HepG2 (cell line): ENCODE measurements around the gene CTNNA2. TPM values are rescaled to one million over a fixed set of nuclear protein-coding genes. Genes with fewer than 3 reads are reported as not detected.

Experiments used
- ATAC-seq: fragments of 200-7000 bp; cut with Tn5 transposase; 3 replicates; pipeline ENCODE4 v1.9.1; 2020; ENCODE audit warnings: mild to moderate bottlenecking, moderate library complexity
- BruUV-seq: library from RNA; stranded (reverse); fragments of 400-500 nt; replicated peaks from 2 replicates; lab custom pipeline; 2021; lab: Mats Ljungman, UMichigan
- CTCF ChIA-PET: fragments of 300-600 bp; formaldehyde crosslinking; extraction: SDS; loops from one replicate; lab custom pipeline; 2021; ENCODE audit warnings: low total read pairs, inconsistent platforms, low intra/inter-chr PET ratio; lab: Yijun Ruan, JAX
- POLR2A ChIA-PET: fragments of 350-600 bp; sonication (Branson Sonifier 250); formaldehyde crosslinking; loops from one replicate; lab custom pipeline; 2020; ENCODE audit warnings: antibody characterized with exemption, inconsistent platforms; lab: Yijun Ruan, JAX
- DNase-seq: peaks from one replicate; pipeline ENCODE4 v3.0.0-alpha.2; 2015; ENCODE audit warnings: low spot score
- FAIRE-seq: peaks from 3 replicates; lab custom pipeline; 2011; peaks lifted over from hg19 to GRCh38; lab: Jason Lieb, UNC
- H2AFZ ChIP-seq: one replicate; pipeline ENCODE4 v1.6.1; 2011; ENCODE audit warnings: low read length, inconsistent platforms
- H3K27ac ChIP-seq: fragments of 300-600 bp; 3 replicates; pipeline ENCODE4 v1.8.0; 2011; ENCODE audit warnings: mixed run types, mild to moderate bottlenecking, mixed read lengths, low read length, inconsistent platforms; ENCODE audit not compliant: insufficient read depth; ENCODE audit errors: extremely low read length
- H3K27me3 ChIP-seq, 2 experiments: fragments of 200-600 bp in 1 of 2; 2 replicates in 1 of 2; 3 replicates in 1 of 2; pipeline versions ENCODE4 v1.6.0 to v1.8.0; 2011; ENCODE audit warnings: low read length in 2 of 2, mild to moderate bottlenecking in 2 of 2, moderate library complexity in 2 of 2, inconsistent platforms in 1 of 2; ENCODE audit not compliant: insufficient read depth in 2 of 2, control insufficient read depth in 1 of 2
- H3K36me3 ChIP-seq, 2 experiments: fragments of 200-600 bp in 1 of 2; replicated peaks in 1 of 2; 2 replicates in 1 of 2; 3 replicates in 1 of 2; pipeline versions ENCODE4 v1.5.1 to v1.8.0; 2011; ENCODE audit warnings: low read length in 2 of 2, inconsistent platforms in 1 of 2; ENCODE audit not compliant: insufficient read depth in 2 of 2, control insufficient read depth in 1 of 2
- H3K4me1 ChIP-seq: 2 replicates; pipeline ENCODE4 v1.5.1; 2012; ENCODE audit warnings: low read length, inconsistent platforms; ENCODE audit not compliant: insufficient read depth
- H3K4me2 ChIP-seq: 2 replicates; pipeline ENCODE4 v1.6.0; 2011; ENCODE audit warnings: low read depth, low read length, inconsistent platforms
- H3K4me3 ChIP-seq, 3 experiments: fragments of 200-600 bp in 1 of 3; sonication (generic), shearing (Covaris generic) in 1 of 3; replicated peaks in 1 of 3; 2 replicates each; pipeline ENCODE4 v1.5.1; 2011 to 2016; ENCODE audit warnings: low read length in 3 of 3, inconsistent platforms in 2 of 3, low read depth in 2 of 3, mild to moderate bottlenecking in 2 of 3, control low read depth in 1 of 3, mixed read lengths in 1 of 3; ENCODE audit not compliant: insufficient read depth in 1 of 3
- H3K79me2 ChIP-seq: one replicate; pipeline ENCODE4 v1.6.1; 2011; ENCODE audit warnings: low read length, inconsistent platforms; ENCODE audit not compliant: insufficient read depth
- H3K9ac ChIP-seq: 2 replicates; pipeline ENCODE4 v1.6.0; 2011; ENCODE audit warnings: mild to moderate bottlenecking, low read depth, low read length, inconsistent platforms; ENCODE audit not compliant: insufficient read depth
- H3K9me3 ChIP-seq: 2 replicates; pipeline ENCODE4 v1.5.1; 2012; ENCODE audit warnings: mild to moderate bottlenecking, low read length
- H4K20me1 ChIP-seq: 2 replicates; pipeline ENCODE4 v1.6.0; 2011; ENCODE audit warnings: inconsistent platforms, mild to moderate bottlenecking, low read length, moderate library complexity; ENCODE audit not compliant: insufficient read depth
- ZFP36 ChIP-seq: fragments of 150-350 bp; IDR thresholded peaks from 2 replicates; pipeline ENCODE4 v1.6.1; 2018; ENCODE audit warnings: borderline replicate concordance, low read length, low read depth; ENCODE audit not compliant: partially characterized antibody
- ZNF230 ChIP-seq: sonication (generic); formaldehyde crosslinking; IDR thresholded peaks from 2 replicates; pipeline ENCODE4 v1.4.0; 2020; ENCODE audit warnings: mild to moderate bottlenecking, missing genetic modification reagents
- ZNF235 ChIP-seq: sonication (generic); formaldehyde crosslinking; IDR thresholded peaks from 2 replicates; pipeline ENCODE4 v1.8.1; 2023; ENCODE audit warnings: mild to moderate bottlenecking, missing genetic modification reagents, borderline replicate concordance
- WGBS: methylation state at CpG from one replicate; pipeline ENCODE4 v1.1.6; 2017; ENCODE audit warnings: low lambda C conversion rate; 5-methylcytosine and 5-hydroxymethylcytosine counted together
- in situ Hi-C: cut with HindIII; loops from 2 replicates; pipeline ENCODE4 v1.10.0; 2017; ENCODE audit warnings: low pct_unique_long_range_greater_than_20kb; ENCODE audit not compliant: extremely low pct_ligation_motif_present
- intact Hi-C: fragments of 100-400 bp; cut with micrococcal nuclease; formaldehyde crosslinking; loops from one replicate; pipeline ENCODE4 v1.10.0; 2022; ENCODE audit not compliant: unreplicated experiment
- polyA plus RNA-seq, 8 experiments: library from polyadenylated mRNA; depleted of rRNA in 3 of 8; stranded (reverse) in 7 of 8; unstranded in 1 of 8; fragments of >200 nt; fragmentation: Illumina TruSeq in 4 of 8; extraction: Trizol in 4 of 8; gene quantifications; 2 replicates each; pipeline versions ENCODE4 v1.2.1 to v1.2.3, GENCODE V29; 2011 to 2016; ENCODE audit warnings: low read depth in 4 of 8, missing spikeins in 1 of 8, mixed read lengths in 1 of 8; ENCODE audit not compliant: insufficient read depth in 1 of 8
- total RNA-seq, 5 experiments: library from RNA; depleted of rRNA; stranded (reverse); fragments of >200 nt; fragmentation: Illumina TruSeq; extraction: Trizol; gene quantifications; 2 replicates each; pipeline ENCODE4 v1.2.3, GENCODE V29; 2016; ENCODE audit warnings: low read depth in 1 of 5
- TF ChIP-seq, protein P1 (sequence below): IDR thresholded peaks from 2 replicates; pipeline ENCODE4 v1.6.1; 2016; ENCODE audit warnings: missing compliant biosample characterization, missing genetic modification reagents, borderline replicate concordance
- TF ChIP-seq, protein P2 (sequence below), 2 experiments: sonication (generic) in 1 of 2; formaldehyde crosslinking in 1 of 2; IDR thresholded peaks; 2 replicates each; pipeline versions ENCODE4 v1.6.1 to v1.9.0; 2014 to 2022; ENCODE audit warnings: antibody characterized with exemption in 1 of 2, borderline replicate concordance in 1 of 2, inconsistent platforms in 1 of 2, low read depth in 1 of 2, missing genetic modification reagents in 1 of 2

The CTNNA2 gene
- total and polyA plus RNA-seq, 2 of the 13 experiments (the other 11 are each of a cell fraction or from before 2014, with no cell fraction given) = not detected

- intact Hi-C loops (no loop called here), in situ Hi-C loops (no loop called here)
- ChIA-PET POLR2A (no interaction called here), CTCF (no interaction called here)
- DNase-seq (no peak), FAIRE-seq (no peak), ATAC-seq (no peak)
- BruUV-seq = no TSS peak
- 13% methylated on average over 8 of the region's 8 CpGs for WGBS
- no peaks in the 10 kb centered on the region for H3K4me1 ChIP-seq
- H3K36me3 ChIP-seq = no peaks in the 10 kb centered on the region
- no peaks in the 10 kb centered on the region for H3K27me3 ChIP-seq
- no peaks in the 10 kb centered on the region for H3K9me3 ChIP-seq
- H3K4me3 ChIP-seq = no peak overlapping the region
- no peak overlapping the region for H3K4me2 ChIP-seq
- H3K27ac ChIP-seq = no peak overlapping the region
- H4K20me1 ChIP-seq = no peaks in the 10 kb centered on the region
- no peak overlapping the region for H3K9ac ChIP-seq
- H2AFZ ChIP-seq = no peak overlapping the region
- no peaks in the 10 kb centered on the region for H3K79me2 ChIP-seq
- no peak for TF ChIP-seq ZNF235 (CRISPR knock-in tag)
- no peak for TF ChIP-seq ZFP36
- TF ChIP-seq ZNF230 = no peak
- TF ChIP-seq, protein P1, sequence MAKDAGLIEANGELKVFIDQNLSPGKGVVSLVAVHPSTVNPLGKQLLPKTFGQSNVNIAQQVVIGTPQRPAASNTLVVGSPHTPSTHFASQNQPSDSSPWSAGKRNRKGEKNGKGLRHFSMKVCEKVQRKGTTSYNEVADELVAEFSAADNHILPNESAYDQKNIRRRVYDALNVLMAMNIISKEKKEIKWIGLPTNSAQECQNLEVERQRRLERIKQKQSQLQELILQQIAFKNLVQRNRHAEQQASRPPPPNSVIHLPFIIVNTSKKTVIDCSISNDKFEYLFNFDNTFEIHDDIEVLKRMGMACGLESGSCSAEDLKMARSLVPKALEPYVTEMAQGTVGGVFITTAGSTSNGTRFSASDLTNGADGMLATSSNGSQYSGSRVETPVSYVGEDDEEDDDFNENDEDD (CRISPR knock-in tag) = no peak
- TF ChIP-seq, protein P2, sequence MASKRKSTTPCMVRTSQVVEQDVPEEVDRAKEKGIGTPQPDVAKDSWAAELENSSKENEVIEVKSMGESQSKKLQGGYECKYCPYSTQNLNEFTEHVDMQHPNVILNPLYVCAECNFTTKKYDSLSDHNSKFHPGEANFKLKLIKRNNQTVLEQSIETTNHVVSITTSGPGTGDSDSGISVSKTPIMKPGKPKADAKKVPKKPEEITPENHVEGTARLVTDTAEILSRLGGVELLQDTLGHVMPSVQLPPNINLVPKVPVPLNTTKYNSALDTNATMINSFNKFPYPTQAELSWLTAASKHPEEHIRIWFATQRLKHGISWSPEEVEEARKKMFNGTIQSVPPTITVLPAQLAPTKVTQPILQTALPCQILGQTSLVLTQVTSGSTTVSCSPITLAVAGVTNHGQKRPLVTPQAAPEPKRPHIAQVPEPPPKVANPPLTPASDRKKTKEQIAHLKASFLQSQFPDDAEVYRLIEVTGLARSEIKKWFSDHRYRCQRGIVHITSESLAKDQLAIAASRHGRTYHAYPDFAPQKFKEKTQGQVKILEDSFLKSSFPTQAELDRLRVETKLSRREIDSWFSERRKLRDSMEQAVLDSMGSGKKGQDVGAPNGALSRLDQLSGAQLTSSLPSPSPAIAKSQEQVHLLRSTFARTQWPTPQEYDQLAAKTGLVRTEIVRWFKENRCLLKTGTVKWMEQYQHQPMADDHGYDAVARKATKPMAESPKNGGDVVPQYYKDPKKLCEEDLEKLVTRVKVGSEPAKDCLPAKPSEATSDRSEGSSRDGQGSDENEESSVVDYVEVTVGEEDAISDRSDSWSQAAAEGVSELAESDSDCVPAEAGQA (IDR thresholded peaks at IDR 0.05; ENCODE audit: low read depth) = no peak
- TF ChIP-seq, protein P2 (CRISPR knock-in tag; IDR thresholded peaks at IDR 0.05; ENCODE audit: borderline replicate concordance) = no peak
Measured at GRCh38 chr2:80244905-80245584, 732.2 kb downstream of the CTNNA2 start.
